ENCODE data around the gene NCKAP5.

GRCh38 chr2:133490411-133490980 is 77.8 kb downstream of the NCKAP5 start:
- TF ChIP-seq ZNF274 (IDR thresholded peaks at IDR 0.05; ENCODE audit: low read depth, low read length) (no peak), YY1 (IDR thresholded peaks at IDR 0.05; ENCODE audit: insufficient read depth, insufficient read length) (no peak), SUZ12 (IDR thresholded peaks at IDR 0.05; ENCODE audit: extremely low read depth, insufficient read depth, insufficient read length) (no peak)

Measured in NT2/D1 (cell line).